Kidney (tissue), 14 donors: Measurements from ENCODE around the gene DSTN. TPM values are rescaled to one million over a fixed set of nuclear protein-coding genes. Genes with fewer than 3 reads are reported as not detected.

Experiments used
- DNase-seq, 5 donors: peaks; one replicate each; pipeline ENCODE4 v3.0.0-alpha.2; 2013 to 2020
- FAIRE-seq: peaks from 2 replicates; lab custom pipeline; 2012; peaks lifted over from hg19 to GRCh38; lab: Jason Lieb, UNC
- H3K27ac ChIP-seq, 2 donors: one replicate each; pipeline ENCODE4 v1.7.0; 2013; ENCODE audit warnings: low read depth in 2 of 2, low read length in 2 of 2, inconsistent platforms in 1 of 2
- H3K27me3 ChIP-seq: one replicate; pipeline ENCODE4 v1.7.1; 2013; ENCODE audit warnings: low read length, inconsistent platforms; ENCODE audit not compliant: control insufficient read depth, insufficient read depth
- H3K36me3 ChIP-seq, 3 donors: one replicate each; pipeline versions ENCODE4 v1.7.0 to v1.7.1; 2013; ENCODE audit warnings: low read length in 3 of 3, control low read depth in 1 of 3, inconsistent platforms in 1 of 3; ENCODE audit not compliant: insufficient read depth in 3 of 3, control insufficient read depth in 2 of 3
- H3K4me1 ChIP-seq, 3 donors: one replicate each; pipeline versions ENCODE4 v1.7.0 to v1.7.1; 2013; ENCODE audit warnings: low read length in 3 of 3, inconsistent platforms in 1 of 3, low read depth in 1 of 3; ENCODE audit not compliant: control insufficient read depth in 2 of 3, insufficient read depth in 2 of 3
- H3K4me3 ChIP-seq, 3 donors: one replicate each; pipeline versions ENCODE4 v1.7.0 to v1.8.1; 2013; ENCODE audit warnings: low read length in 3 of 3, control low read depth in 1 of 3, inconsistent platforms in 1 of 3
- H3K9ac ChIP-seq, 3 donors: one replicate each; pipeline versions ENCODE4 v1.7.0 to v1.7.1; 2013; ENCODE audit warnings: low read length in 3 of 3, control low read depth in 1 of 3, inconsistent platforms in 1 of 3
- H3K9me3 ChIP-seq, 3 donors: one replicate each; pipeline versions ENCODE4 v1.7.0 to v1.7.1; 2013; ENCODE audit warnings: low read length in 3 of 3, control low read depth in 1 of 3, inconsistent platforms in 1 of 3; ENCODE audit not compliant: control insufficient read depth in 2 of 3, insufficient read depth in 1 of 3
- intact Hi-C: fragments of 100-400 bp; cut with DNase I; formaldehyde crosslinking; loops from one replicate; pipeline ENCODE4 v1.11.1; 2022
- polyA plus RNA-seq: library from polyadenylated mRNA; stranded (reverse); fragments of 350-450 nt; fragmentation: Illumina TruSeq; extraction: RNeasy Lipid Tissue Mini Kit (QIAGEN cat#74804); gene quantifications from one replicate; pipeline ENCODE4 v1.2.3, GENCODE V29; 2014; ENCODE audit warnings: low read depth, low replicate concordance; ENCODE audit not compliant: insufficient read depth
- total RNA-seq: library from RNA; stranded (reverse); fragmentation: NEBNext Ultra II Directional; extraction: Animal tissue kit (Norgen Biotek cat#: 25700); gene quantifications from one replicate; pipeline ENCODE4 v1.2.1, GENCODE V29; 2021
- TF ChIP-seq, protein P1 (sequence below): IDR thresholded peaks from 3 replicates; pipeline ENCODE4 v1.5.1; 2012; ENCODE audit warnings: mild to moderate bottlenecking, moderate library complexity, borderline replicate concordance; ENCODE audit not compliant: insufficient read depth; ENCODE audit errors: extremely low read depth
- donor health status: control.
- donor health status: control.
- donor health status: control.
- donor health status: control.
- donor health status: control.
- donor health status: DM: yes; HTN: yes; CAD: no.
- donor health status: Normal renal cell carcinoma (clear cell type).

The DSTN gene
- total and polyA plus RNA-seq, 2 donors from 2014 or later = 409 to 525 TPM

DNA sequence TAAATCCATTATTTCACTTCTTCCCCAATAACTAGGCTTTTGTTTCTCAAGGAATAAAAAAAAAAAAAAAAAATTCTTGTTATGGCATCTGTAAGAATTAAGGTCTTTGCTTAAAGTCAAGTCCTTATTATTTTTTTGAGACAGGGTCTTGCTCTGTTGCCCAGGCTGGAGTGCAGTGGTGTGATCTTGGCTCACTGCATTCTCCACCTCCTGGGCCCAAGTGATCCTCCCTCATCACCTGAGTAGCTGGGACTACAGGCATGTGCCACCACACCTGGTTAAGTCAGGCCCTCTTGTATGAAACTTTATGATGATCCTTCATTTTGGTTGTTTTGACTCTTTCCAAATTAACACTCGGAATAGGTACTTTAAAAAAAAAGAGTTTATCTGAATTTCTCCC, 17.3 kb downstream of the DSTN start:
- H3K27ac ChIP-seq = no peak overlapping the region
- no peak for FAIRE-seq

GRCh38 chr20:17587824-17588223, 17.9 kb downstream of the DSTN start:
- Histone ChIP-seq H3K9ac (no peak overlapping the region), H3K4me1 (peaks cover 0 to 17% (median 3%) of the 10 kb centered on the region in 3 donors), H3K4me3 (no peak overlapping the region), H3K27ac (no peak overlapping the region), H3K27me3 (no peaks in the 10 kb centered on the region), H3K36me3 (no peaks in the 10 kb centered on the region), H3K9me3 (no peaks in the 10 kb centered on the region)
- FAIRE-seq (no peak), DNase-seq (no peak)
- TF ChIP-seq, protein P1, sequence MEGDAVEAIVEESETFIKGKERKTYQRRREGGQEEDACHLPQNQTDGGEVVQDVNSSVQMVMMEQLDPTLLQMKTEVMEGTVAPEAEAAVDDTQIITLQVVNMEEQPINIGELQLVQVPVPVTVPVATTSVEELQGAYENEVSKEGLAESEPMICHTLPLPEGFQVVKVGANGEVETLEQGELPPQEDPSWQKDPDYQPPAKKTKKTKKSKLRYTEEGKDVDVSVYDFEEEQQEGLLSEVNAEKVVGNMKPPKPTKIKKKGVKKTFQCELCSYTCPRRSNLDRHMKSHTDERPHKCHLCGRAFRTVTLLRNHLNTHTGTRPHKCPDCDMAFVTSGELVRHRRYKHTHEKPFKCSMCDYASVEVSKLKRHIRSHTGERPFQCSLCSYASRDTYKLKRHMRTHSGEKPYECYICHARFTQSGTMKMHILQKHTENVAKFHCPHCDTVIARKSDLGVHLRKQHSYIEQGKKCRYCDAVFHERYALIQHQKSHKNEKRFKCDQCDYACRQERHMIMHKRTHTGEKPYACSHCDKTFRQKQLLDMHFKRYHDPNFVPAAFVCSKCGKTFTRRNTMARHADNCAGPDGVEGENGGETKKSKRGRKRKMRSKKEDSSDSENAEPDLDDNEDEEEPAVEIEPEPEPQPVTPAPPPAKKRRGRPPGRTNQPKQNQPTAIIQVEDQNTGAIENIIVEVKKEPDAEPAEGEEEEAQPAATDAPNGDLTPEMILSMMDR = no peak
- intact Hi-C loops = no loop called here

More for the DNA sequence above, 17.3 kb downstream of the DSTN start:
- intact Hi-C loops = no loop called here
- Histone ChIP-seq H3K9me3 (no peaks in the 10 kb centered on the region), H3K27me3 (no peaks in the 10 kb centered on the region), H3K9ac (no peak overlapping the region), H3K36me3 (no peaks in the 10 kb centered on the region), H3K4me3 (no peak overlapping the region), H3K4me1 (peaks cover 0 to 17% (median 3%) of the 10 kb centered on the region in 3 donors)
- TF ChIP-seq, protein P1 = no peak
- DNase-seq = no peak

DNA sequence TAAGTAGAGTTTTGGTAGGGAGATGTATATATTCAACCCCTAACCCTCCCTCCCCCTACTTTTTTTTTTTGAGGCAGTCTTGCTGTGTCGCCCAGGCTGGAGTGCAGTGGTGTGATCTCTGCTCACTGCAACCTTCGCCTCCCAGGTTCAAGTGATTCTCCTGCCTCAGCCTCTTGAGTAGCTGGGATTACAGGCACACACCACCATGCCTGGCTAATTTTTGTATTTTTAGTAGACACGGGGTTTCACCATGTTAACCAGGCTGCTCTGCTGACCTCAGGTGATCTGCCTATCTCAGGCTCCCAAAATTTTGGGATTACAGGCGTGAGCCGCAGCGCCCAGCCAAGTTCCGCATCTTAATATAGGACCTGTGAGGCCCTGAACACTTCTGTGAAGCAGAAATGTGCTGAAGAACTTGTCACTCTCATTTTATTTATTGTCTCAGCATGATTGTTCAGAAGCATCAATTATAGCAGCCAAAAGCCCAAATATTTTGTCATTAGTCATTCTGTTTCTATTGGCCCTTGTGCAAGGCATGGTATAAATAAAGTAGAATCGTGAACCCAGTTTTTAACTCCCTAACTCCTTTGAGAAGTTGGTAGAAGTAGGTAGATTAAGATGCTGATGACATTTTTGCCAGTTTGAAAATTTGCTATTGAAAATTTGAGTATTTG, 19.4 kb downstream of the DSTN start:
- Histone ChIP-seq H3K4me3 (no peak overlapping the region), H3K4me1 (peaks cover 0 to 17% (median 3%) of the 10 kb centered on the region in 3 donors), H3K9ac (no peak overlapping the region), H3K27me3 (no peaks in the 10 kb centered on the region), H3K9me3 (no peaks in the 10 kb centered on the region), H3K36me3 (no peaks in the 10 kb centered on the region), H3K27ac (no peak overlapping the region)
- TF ChIP-seq, protein P1 = no peak
- intact Hi-C loops = no loop called here
- FAIRE-seq (no peak), DNase-seq (no peak)
